Astrocyte of the cerebellum (primary cell): Measurements from ENCODE around the gene ATP6V1E1.
A peak's percentile ranks its signal among the peaks of the same experiment; 100 is the strongest.

Experiments used
- DNase-seq: peaks from one replicate; pipeline ENCODE4 v3.0.0-alpha.2; 2011; ENCODE audit warnings: low read depth
- H3K4me3 ChIP-seq: 2 replicates; pipeline ENCODE4 v1.5.1; 2011; ENCODE audit warnings: mild to moderate bottlenecking, low read depth, low read length, moderate library complexity
- in situ Hi-C: cut with HindIII; loops from 2 replicates; pipeline ENCODE4 v1.10.0; 2017; ENCODE audit warnings: low sequenced_read_pairs
- TF ChIP-seq, protein P1 (sequence below): IDR thresholded peaks from 2 replicates; pipeline ENCODE4 v1.5.1; 2012; ENCODE audit warnings: low read length, low read depth, moderate library complexity, mild to moderate bottlenecking; ENCODE audit errors: missing control alignments

Gene ATP6V1E1

DNA sequence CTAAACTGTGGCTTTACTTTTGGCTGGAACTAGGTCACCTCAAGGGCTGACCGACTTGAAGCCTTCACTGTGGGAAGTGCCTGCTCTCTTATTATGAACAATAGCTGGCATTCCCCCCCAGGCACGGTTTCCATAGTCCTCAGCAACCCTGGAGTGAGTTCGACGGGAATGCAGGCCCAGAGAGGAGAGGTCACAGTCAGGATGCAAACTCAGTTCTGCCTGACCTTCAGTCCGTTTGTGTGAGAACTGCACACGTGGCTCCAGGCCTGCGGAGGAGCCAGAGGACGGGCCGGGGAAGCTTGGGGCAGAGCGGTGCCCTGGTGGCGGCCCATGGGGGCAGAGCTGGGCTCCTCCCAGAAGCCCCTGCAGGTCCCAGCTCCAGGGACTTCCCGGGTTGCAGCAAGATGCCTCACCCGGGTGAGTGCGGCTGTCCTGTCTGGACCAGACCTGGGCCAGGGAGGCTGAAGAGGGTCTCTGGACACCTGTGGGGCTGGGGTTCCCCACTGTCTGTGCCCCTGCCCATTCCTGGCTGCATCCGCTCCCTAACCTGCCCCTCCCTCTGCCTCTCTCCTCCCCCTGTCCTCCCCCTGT lies 48.0 kb downstream of the ATP6V1E1 start:
- TF ChIP-seq, protein P1, sequence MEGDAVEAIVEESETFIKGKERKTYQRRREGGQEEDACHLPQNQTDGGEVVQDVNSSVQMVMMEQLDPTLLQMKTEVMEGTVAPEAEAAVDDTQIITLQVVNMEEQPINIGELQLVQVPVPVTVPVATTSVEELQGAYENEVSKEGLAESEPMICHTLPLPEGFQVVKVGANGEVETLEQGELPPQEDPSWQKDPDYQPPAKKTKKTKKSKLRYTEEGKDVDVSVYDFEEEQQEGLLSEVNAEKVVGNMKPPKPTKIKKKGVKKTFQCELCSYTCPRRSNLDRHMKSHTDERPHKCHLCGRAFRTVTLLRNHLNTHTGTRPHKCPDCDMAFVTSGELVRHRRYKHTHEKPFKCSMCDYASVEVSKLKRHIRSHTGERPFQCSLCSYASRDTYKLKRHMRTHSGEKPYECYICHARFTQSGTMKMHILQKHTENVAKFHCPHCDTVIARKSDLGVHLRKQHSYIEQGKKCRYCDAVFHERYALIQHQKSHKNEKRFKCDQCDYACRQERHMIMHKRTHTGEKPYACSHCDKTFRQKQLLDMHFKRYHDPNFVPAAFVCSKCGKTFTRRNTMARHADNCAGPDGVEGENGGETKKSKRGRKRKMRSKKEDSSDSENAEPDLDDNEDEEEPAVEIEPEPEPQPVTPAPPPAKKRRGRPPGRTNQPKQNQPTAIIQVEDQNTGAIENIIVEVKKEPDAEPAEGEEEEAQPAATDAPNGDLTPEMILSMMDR, result no peak
- in situ Hi-C loops, result no loop called here
- no peak overlapping the region for H3K4me3 ChIP-seq
- DNase-seq, result no peak

DNA sequence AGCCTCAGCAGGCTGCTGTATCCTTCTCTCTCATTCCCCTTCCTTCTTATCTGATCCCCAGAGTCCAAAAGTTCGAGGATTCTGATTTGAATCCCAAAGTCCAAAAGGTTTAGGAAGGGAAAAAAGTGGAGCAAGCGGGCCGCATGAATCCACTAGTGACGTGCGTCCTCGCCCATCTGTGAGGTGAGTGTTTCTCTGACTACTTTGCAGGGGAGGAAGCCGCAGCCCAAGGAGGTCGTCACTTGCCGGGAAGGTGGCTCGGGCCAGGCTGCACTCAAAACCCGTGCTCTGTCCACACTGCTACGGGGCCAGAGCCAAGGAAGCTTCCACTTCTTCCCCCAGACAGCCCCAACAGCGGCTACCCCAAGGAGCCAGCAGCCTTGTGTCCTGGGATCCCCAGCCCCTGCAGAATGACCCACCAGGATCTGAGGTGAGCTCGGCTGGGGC lies 49.0 kb downstream of the ATP6V1E1 start:
- in situ Hi-C loops, result no loop called here
- TF ChIP-seq, protein P1, result no peak
- H3K4me3 ChIP-seq, result no peak overlapping the region
- DNase-seq, result no peak

DNA sequence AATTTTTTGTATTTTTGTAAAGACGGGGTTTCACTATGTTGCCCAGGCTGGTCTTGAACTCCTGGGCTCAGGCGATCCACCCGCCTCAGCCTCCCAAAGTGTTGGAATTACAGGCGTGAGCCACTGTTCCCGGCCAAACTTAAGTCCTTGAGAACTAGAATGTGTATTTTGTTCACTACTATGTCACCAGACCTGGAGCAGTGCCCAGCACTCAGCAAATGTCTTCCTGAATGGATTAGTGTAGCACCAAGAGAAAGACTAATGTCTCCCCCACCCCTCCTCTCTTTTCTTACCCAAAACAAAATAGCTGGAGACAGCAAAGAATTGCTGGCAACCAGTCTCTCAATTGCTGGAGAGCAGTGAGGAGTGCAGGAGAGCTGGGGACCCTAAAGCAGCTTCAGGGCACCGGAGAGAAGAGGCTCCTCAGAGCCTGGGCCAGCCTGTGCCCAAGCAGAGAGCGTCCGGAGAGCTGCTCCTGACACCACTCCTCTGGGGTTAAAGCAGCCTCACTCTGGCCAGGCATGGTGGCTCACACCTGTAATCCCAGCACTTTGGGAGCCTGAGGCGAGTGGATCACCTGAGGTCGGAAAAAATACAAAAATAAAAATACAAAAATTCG lies 50.3 kb downstream of the ATP6V1E1 start:
- H3K4me3 ChIP-seq, result no peak overlapping the region
- DNase-seq, result no peak
- in situ Hi-C loops, result no loop called here
- TF ChIP-seq, protein P1, result no peak

DNA sequence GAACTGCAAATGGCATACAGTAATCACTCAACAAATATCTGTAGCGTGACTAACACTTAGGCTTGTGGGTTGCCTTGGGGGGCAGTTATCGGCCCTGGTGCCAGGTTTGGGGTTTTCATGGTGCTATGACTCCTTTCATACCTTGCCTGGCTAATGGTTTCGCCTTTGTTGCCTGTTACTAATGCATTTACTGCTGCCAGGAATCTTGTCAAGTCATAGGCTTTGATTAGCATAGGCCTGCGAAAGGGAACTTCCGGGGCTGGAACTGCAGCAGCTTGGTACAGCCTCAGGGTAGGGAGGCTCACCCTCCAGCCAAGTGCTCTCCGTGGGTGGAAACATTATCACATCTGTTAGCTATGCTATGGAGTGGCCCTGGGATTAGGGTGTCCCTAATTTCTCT lies 52.1 kb downstream of the ATP6V1E1 start:
- H3K4me3 ChIP-seq, result no peak overlapping the region
- TF ChIP-seq, protein P1, result no peak
- peak; percentile 99 for DNase-seq
- in situ Hi-C loops, result no loop called here

DNA sequence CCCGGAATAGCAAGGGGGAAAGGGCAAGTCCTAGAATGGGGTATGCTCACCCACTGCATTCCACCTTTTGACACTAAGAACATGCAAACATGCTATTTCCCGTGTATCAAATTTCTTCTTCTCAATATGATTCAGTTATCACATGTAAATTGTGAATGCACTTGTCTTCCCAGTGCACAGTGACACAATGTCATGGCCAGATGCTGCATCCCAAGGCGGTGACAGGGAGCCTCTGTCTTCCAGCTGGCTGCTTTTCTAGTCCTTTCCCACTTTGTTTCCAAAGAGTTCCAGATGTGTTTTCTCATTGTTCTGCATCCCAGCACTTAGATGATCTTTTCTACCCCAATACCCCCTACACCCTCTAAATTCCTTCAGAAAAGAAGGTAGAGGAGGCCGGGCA lies 52.9 kb downstream of the ATP6V1E1 start:
- TF ChIP-seq, protein P1, result no peak
- H3K4me3 ChIP-seq, result no peak overlapping the region
- in situ Hi-C loops, result no loop called here
- no peak for DNase-seq

DNA sequence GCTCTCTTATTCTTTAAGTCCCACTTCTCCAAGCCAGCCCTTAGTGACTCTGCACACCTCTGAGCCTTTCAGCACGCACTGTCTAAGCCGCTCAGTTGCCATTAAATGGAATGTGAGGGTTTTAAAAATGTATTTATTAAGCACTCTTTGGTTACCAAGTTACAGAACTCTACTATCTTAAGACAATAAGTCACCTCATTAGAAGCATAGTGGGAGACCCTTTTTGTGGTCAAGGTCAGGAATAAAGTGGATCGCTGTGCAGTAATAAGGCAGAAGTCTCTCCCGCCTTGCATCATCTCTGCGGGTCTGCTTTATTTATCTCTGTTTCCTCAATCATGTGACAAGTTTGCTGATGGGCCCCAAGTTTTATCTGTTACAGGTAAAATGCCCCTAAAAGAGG lies 53.4 kb downstream of the ATP6V1E1 start:
- TF ChIP-seq, protein P1, result no peak
- in situ Hi-C loops, result no loop called here
- DNase-seq, result no peak
- H3K4me3 ChIP-seq, result no peak overlapping the region
